Placental epithelial cell (primary cell): ENCODE measurements around the gene C16orf86. TPM values are rescaled to one million over a fixed set of nuclear protein-coding genes. Genes with fewer than 3 reads are reported as not detected.

Source experiments
- total RNA-seq: library from RNA; depleted of rRNA; stranded (reverse); fragments of >200 nt; gene quantifications from 2 replicates; pipeline ENCODE4 v1.2.3, GENCODE V29; 2012

Gene C16orf86
- total RNA-seq: 3.9 and 4.7 TPM in 2 replicates

GRCh38 chr16:67666559-67667452 lies at the start of gene C16orf86, which contains the start of gene ENKD1:
C16orf86 (plus strand) TSS chr16:67666814; CDS start chr16:67666971, 157 bp downstream.
ENKD1 (minus strand) TSS chr16:67666750; CDS start chr16:67666442, 308 bp downstream.

DNA sequence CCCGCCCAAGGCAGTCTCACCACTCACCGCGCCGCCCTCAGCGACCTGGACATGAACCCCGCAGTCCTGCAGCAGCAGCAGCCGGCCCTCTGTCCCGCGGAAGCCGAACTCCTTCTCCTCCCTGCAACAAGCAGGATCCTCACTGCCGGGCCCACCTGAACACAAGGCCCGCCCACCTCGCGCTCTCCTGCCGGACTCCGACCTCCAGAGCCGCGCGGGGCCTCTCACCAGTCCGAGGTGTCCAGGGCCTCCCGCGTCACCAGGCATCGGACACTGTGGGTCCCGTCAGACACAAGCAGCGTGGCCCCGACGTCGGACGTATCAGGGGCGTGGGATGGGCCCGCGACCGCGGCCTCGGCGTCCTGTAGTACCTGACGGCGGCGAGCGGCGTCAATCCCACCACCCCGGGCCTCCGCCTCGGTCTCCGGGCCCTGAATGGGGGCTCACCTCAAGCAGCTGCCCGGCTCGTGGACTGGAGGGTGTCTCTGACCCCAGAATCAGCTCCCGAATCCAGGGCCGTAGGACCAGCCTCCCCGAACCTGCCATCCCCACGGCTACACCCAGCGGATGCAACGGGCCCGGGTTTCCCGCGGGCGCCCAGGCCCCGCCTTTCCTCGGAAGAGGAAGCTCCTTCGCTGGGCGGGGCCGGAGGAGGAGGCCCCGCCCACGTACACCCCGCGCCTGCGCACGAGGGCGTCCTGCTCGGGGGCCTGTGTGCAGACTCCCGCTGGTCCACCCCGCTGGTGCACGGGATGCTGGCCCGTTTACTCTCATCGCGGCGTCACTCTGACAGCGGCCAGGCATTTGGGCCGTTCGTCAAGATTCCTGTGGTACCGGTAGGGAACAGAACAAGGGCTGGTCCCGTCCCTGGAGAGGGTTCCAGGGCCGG lies 6.7 kb upstream of the C16orf86 start, which contains the start of gene ACD:
Gene ACD, minus strand, starts transcription at position 586 of the 889 bp plus-strand sequence. Its CDS starts 40 bp downstream, at position 546.

DNA sequence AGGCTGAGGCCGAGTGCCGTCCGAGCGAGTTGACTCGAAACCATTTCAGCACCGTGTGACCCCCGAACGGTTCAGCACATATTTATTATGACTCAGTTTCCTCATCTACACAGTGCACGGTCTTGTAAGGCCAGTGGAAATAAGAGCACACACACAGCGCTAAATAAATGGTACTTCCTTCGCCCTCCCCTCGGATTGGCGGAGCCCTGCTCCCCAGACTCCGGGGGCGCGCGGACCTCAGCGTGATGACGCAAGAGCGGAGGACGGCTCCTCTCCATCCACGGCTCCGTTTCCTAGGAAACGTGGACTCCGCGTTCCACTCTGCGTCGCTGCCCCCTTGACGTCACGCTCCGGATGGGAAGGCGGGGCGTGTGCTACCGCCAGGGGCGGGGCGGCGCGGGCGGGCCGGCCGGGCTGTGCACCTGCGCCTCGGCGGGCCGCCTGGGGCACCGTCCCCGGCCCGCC lies 6.0 kb upstream of the C16orf86 start, which contains the start of gene PARD6A:
Gene PARD6A, plus strand, starts transcription at position 397 of the 465 bp plus-strand sequence. CDS start 79 bp downstream, outside the sequence.

Other genes with a start within 250 kb of the C16orf86 start
- not detected in 2 replicates for gene HSD11B2, start 235.7 kb upstream of the C16orf86 start, total RNA-seq
- gene ATP6V0D1, start 185.7 kb upstream of the C16orf86 start, total RNA-seq: 85.2 and 126 TPM in 2 replicates
- gene AGRP, start 183.3 kb upstream of the C16orf86 start, total RNA-seq: not detected in 2 replicates
- gene RIPOR1, start 138.0 kb upstream of the C16orf86 start, total RNA-seq: 45.1 and 61.7 TPM in 2 replicates
- 22.9 and 34.9 TPM in 2 replicates for gene CTCF, start 104.3 kb upstream of the C16orf86 start, total RNA-seq
- gene CARMIL2, start 21.7 kb upstream of the C16orf86 start, total RNA-seq: not detected in 2 replicates
- gene ACD, start 6.6 kb upstream of the C16orf86 start, total RNA-seq: 18.5 and 25.7 TPM in 2 replicates
- 0.39 and 0.65 TPM in 2 replicates for gene PARD6A, start 5.9 kb upstream of the C16orf86 start, total RNA-seq
- gene ENKD1, start 64 bp upstream of the C16orf86 start, total RNA-seq: 13.8 and 17.3 TPM in 2 replicates
- 17.0 and 18.1 TPM in 2 replicates for gene GFOD2, start 52.5 kb downstream of the C16orf86 start, total RNA-seq
- gene RANBP10, start 139.7 kb downstream of the C16orf86 start, total RNA-seq: 4.6 and 6.3 TPM in 2 replicates
- 0.11 and 1.2 TPM in 2 replicates for gene TSNAXIP1, start 140.1 kb downstream of the C16orf86 start, total RNA-seq
- gene THAP11, start 175.5 kb downstream of the C16orf86 start, total RNA-seq: 23.9 and 33.0 TPM in 2 replicates
- gene NUTF2, start 180.1 kb downstream of the C16orf86 start, total RNA-seq: 282 and 381 TPM in 2 replicates
- gene CENPT, start 180.9 kb downstream of the C16orf86 start, total RNA-seq: 66.3 and 117 TPM in 2 replicates
- gene EDC4, start 206.2 kb downstream of the C16orf86 start, total RNA-seq: 69.5 and 70.3 TPM in 2 replicates
- gene NRN1L, start 218.1 kb downstream of the C16orf86 start, total RNA-seq: 0.54 and 0.79 TPM in 2 replicates
- gene PSKH1, start 226.4 kb downstream of the C16orf86 start, total RNA-seq: 18.5 and 21.7 TPM in 2 replicates